ENCODE measurements around the gene ZSCAN5B.

Gene ZSCAN5B

DNA sequence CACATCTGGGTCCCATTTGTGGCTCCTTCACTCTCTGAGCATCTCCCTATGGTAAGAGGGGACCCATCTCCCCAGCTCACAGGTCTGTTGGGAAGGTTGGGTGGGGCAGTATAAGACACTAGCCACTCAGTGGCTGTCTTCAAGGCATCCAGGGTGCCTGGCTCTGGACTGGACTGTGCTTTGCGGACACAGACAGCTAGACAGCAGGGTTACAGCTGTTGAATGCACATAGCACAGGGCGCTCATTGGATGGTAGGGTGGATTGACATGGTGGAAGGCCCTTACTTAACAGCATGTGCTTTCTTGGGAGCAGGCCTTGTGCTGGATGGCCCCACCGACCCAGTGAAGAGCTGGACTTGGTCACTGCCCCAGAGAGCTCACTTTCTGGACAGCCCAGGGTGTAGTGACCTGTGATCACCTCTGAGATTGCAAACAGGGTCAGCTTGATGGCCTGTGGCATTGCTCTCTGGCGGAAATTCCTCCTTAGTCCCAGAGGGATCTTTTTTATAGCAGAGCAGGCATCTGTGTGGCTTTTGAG lies 54.6 kb downstream of the ZSCAN5B start:
- no peak for DNase-seq

DNA sequence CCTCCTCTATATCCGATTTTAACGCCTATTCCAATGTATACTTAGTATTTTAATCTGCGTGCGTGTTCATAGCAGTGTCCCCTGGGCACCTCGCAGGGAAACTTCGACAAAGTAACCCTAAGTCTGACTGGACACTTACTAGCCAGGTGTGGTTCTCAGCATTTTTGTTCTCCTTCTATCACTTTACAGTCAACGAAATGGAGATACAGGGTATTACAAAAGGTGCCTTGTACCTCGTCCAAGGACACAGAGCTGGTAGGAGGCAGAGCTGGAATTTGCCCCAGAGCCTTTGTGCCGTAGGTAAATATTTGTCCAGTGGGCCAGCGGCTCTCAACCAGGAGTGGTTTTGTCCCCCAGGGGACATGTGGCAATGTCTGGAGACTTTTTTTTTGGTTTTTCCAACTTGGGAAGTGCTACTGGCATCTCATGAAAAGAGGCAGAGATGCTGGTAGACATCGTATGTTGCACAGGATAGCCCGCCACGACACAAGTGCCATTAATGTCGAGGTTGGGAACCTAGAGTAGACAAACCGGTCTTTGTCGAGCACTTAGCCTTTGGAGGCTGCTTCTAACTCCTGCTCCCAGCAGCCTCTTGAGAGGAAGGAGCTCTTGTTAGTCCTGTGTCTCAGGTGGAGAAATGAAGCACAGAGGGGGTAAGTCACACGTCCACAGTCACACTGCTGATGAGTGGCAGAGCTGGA lies 55.3 kb downstream of the ZSCAN5B start:
- DNase-seq = no peak

DNA sequence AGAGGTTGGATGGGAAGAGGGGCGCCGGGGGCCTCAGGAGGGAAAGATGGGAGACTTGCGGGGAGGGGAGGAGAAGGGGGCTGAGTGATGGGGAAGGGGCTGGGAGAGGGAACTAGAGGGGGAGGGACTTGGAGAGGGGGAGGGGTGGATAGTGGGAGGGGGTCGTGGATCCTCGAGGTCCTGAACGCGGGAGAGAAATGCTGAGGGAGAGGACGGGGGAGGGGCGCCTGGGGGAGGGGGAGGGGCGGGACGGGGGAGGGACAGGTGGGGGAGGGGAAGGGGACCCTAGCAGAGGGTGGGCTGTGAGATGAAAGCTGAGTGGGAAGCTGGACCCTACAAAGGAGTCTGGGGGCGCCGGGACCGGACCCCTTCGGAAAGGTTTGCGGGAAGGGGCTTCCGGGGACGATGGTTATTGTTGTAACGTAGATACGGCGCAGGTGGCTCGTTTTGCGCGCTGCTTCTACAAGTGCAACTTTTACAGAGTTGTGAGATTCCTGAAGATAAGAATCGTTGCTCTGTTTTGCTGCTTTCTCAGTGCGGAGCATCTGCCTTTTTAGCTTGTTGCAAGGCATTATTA lies 56.1 kb downstream of the ZSCAN5B start:
- no peak for DNase-seq

DNA sequence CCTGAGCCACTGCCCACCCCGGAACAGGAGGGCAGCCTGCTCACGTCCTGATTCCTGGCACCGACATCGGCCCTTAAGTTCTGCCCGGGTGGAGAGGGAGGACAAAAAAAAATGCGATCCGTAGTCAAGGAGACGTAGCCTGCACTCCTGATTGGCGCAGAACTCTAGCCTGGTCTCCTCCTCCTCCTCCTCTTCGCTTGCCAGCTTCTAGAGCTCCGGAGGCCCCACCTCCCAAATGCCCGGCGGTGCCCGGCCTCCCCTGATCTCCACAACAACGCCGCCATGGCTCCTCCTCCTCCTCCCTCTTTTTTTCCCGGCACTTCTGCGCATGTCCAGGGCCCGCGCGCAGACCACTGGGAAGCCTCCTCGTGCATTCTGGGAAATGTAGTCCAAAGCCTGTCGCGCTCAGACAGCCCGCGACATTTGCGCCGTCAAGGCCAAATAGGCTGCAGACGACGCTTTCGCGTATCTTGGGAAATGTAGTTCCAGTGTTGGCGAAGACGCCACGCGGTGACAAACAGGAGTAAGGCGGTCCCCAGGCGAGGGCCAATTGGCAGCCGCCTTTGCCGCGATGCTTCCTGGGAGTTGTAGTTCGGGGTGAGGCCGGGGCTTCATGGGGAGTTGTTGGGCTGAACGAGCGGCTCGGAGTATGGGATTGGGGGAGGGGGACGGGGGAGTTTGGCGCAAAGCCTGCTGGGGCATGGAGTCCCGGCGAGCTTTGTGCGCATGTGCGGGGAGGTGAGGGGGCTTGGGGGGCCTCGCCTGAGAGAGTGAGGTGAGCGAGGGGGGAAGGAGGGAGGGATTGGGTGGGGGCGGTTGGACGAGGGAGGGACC lies 56.8 kb downstream of the ZSCAN5B start, which contains the start of gene ZNF444:
ZNF444 (plus strand) TSS at position 705 of the 834 bp plus-strand sequence. CDS start 5,625 bp downstream, outside the sequence.
- peak; percentile 100 for DNase-seq

DNA sequence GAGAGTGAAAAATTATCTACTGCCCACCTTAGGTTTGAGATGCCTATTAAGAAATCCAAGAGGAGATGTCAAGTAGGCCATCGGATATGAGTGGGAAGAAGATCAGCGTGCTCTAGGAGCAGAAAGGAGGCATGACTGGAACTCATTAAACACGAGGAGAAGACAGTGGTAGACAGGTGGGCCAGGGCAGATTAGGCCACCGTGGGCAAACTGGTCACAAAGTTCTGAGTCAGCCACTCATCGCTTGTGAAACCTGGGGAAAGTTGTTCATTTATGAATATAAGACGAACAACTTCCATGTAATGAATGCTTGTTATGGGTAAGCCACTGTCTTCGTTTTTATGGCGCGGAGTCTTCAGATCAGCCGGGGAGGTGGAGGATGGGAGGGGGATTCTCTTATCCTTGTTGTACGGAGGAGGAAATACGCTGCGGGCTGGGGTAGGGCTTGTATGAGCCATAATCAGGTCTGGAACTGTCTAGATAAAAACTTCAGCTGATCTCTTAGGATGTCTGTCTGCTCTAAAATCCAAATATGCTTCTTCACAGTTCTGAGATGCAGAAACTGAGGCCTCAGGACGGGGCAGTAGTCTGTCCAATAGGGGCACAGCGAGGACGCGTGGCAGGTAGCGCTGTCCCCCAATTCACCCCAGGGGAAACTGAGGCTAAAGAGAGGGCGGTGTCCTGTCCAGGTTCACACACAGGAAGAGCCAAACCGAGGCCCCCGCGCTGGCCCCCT lies 57.6 kb downstream of the ZSCAN5B start:
- no peak for DNase-seq
